ENCODE results near the gene BCO2.

BCO2 gene

DNA sequence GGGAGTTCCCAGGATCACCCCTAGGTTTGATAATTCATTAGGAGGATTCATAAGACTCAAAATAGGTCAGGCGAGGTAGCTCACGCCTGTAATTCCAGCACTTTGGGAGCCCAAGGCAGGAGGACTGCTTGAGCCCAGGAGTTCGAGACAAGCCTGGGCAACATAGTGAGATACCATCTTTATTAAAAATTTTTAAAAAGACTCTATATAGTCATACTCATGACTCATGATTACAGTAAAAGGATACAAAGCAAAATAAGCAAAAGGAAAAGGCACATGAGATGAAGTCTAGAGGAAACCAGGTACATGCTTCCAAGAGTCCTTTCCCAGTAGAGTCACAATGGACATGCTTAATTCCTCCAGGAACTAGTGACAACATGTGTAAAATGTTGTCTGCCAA is 37.0 kb downstream of the BCO2 start:
- in situ Hi-C loops (cut with HindIII; ENCODE audit: low sequenced_read_pairs): no loop called here
- H3K4me3 ChIP-seq (ENCODE audit: low read depth, low read length): no peak overlapping the region
- no peak for DNase-seq (ENCODE audit: low read depth)
- TF ChIP-seq, protein P1, sequence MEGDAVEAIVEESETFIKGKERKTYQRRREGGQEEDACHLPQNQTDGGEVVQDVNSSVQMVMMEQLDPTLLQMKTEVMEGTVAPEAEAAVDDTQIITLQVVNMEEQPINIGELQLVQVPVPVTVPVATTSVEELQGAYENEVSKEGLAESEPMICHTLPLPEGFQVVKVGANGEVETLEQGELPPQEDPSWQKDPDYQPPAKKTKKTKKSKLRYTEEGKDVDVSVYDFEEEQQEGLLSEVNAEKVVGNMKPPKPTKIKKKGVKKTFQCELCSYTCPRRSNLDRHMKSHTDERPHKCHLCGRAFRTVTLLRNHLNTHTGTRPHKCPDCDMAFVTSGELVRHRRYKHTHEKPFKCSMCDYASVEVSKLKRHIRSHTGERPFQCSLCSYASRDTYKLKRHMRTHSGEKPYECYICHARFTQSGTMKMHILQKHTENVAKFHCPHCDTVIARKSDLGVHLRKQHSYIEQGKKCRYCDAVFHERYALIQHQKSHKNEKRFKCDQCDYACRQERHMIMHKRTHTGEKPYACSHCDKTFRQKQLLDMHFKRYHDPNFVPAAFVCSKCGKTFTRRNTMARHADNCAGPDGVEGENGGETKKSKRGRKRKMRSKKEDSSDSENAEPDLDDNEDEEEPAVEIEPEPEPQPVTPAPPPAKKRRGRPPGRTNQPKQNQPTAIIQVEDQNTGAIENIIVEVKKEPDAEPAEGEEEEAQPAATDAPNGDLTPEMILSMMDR (IDR thresholded peaks at IDR 0.05; ENCODE audit: low read depth, low read length, missing control alignments): no peak

DNA sequence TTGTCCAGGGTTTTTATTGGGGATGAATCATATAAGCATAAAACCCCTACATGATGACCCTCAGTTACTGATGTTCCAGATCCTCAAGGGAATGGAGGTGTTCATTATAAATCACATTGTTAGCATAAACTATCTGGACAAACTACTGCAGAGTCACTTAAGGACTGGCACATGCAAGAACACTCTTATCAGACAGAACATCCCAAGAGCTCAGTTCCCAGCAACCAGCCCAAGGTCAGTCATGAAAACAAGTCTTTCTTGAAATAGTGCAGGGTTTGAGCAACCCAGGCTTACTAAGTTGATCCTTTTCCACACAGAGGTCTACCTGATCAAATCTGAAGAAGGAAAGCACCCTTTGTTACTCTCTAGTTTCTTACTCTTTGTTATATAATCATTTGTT is 37.4 kb downstream of the BCO2 start:
- in situ Hi-C loops (cut with HindIII; ENCODE audit: low sequenced_read_pairs): no loop called here
- TF ChIP-seq, protein P1 (IDR thresholded peaks at IDR 0.05; ENCODE audit: low read depth, low read length, missing control alignments): no peak
- no peak for DNase-seq (ENCODE audit: low read depth)
- H3K4me3 ChIP-seq (ENCODE audit: low read depth, low read length): no peak overlapping the region

DNA sequence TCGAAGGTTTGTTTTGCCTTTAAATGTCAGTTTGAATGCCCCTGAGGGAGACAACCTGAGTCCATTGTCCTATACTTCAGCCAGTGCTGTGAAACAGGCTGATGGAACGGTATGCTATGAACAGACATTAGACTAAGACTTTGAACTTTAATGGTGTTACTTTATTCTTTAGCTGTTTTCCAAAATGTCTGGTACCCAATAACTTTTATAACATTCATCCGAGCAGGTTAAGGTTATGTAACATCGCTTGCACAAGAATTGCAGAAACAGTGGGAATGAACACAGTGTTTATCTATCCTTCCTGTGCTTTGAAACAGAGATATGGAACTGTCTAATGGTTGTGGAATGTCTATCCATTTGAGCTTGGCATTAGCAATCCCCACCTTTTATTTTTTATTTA is 38.4 kb downstream of the BCO2 start:
- TF ChIP-seq, protein P1 (IDR thresholded peaks at IDR 0.05; ENCODE audit: low read depth, low read length, missing control alignments): no peak
- no peak for DNase-seq (ENCODE audit: low read depth)
- in situ Hi-C loops (cut with HindIII; ENCODE audit: low sequenced_read_pairs): no loop called here

DNA sequence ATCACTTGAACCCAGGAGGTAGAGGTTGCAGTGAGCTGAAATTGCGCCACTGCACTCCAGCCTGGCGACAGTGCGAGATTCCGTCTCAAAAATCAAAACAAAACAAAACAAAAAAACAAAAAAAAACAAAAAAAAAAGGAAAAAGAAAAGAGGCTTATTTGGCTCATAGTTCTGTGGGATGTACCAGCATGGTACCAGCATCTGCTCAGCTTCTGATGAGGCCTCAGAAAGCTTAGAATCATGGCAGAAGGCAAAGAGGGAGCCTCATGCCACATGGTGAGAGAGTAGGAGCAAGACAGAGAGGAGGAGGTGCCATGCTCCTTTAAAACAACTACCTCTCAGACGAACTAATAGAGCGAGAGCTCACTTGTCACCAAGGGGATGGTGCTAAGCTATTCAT is 40.3 kb downstream of the BCO2 start:
- in situ Hi-C loops (cut with HindIII; ENCODE audit: low sequenced_read_pairs): loop anchor here (5.0 kb wide), 1 partner anchor 77 kb away; no protein-coding TSS in a partner anchor
- H3K4me3 ChIP-seq (ENCODE audit: low read depth, low read length): no peak overlapping the region
- TF ChIP-seq, protein P1 (IDR thresholded peaks at IDR 0.05; ENCODE audit: low read depth, low read length, missing control alignments): no peak
- DNase-seq (ENCODE audit: low read depth): no peak

More for the DNA sequence above, 38.4 kb downstream of the BCO2 start:
- H3K4me3 ChIP-seq (ENCODE audit: low read depth, low read length): no peak overlapping the region

DNA sequence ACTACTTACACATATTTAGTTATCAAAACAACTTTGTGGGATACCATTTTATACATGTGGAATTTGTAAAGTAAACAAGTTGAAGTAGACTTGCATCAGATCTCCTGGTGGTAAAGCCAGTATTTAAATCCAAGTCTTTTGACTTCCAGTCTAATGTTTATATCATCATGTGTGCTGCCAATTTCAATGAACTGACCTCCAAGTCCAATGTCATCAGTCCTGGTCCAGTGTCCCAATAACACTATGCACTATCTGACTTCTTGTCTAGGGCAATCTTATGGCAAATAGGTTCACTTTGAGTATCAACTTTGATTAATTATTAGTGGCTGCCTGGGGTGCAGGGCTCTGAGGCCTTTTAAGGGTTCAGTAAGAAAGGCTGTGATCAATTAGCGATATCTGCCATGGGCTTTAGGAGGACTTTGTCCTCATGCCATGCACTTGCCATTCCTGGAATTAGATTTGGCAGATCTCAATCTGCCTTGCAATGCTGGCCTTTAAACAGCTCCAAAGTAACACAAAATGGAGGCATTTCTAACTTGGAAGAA is 41.3 kb downstream of the BCO2 start:
- TF ChIP-seq, protein P1 (IDR thresholded peaks at IDR 0.05; ENCODE audit: low read depth, low read length, missing control alignments): no peak
- in situ Hi-C loops (cut with HindIII; ENCODE audit: low sequenced_read_pairs): loop anchor here (5.0 kb wide), 1 partner anchor 76 kb away; no protein-coding TSS in a partner anchor
- no peak overlapping the region for H3K4me3 ChIP-seq (ENCODE audit: low read depth, low read length)
- DNase-seq (ENCODE audit: low read depth): no peak

DNA sequence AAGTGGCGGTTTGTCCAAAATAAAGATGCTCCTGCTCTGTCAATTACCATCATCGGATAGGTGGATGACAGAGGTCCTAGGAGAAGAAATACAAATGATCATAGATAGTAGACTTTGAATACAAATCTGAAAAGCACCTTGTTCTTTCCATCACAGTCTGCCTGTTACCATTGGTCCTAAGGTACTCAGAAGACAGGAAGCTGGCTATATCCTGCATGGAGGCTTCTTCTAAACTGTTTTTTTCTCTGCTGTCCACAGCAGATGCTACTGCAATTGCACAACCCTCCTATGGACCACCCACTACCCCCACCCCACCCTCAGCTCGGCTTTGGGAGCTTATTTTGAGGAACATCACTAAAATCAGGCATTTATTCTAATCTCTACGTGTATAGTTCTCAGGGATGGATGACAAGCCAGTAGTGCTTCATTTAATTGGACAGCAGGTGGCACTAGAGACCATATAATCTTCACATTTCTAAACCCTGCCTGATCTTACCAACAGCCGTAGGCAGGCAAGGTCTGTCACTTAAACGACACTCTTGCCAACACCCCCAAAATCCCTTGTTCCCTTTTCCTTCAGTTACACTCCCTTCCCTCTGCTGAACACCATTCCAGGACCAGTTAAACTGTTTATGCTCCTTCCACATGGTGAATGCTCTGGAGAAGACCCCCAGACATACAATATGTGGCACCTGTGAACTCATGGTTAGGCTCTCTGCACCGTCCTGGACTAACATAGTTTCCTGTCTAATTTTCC is 44.3 kb downstream of the BCO2 start:
- peak; percentile 68 for DNase-seq (ENCODE audit: low read depth)
- in situ Hi-C loops (cut with HindIII; ENCODE audit: low sequenced_read_pairs): loop anchor here (5.0 kb wide), 1 partner anchor 73 kb away; no protein-coding TSS in a partner anchor
- TF ChIP-seq, protein P1 (IDR thresholded peaks at IDR 0.05; ENCODE audit: low read depth, low read length, missing control alignments): peak; percentile 63
- no peak overlapping the region for H3K4me3 ChIP-seq (ENCODE audit: low read depth, low read length)

Measured in astrocyte of the cerebellum (primary cell).